Osteocyte (in vitro differentiated cells): ENCODE results near the gene MFN2. TPM values are rescaled to one million over a fixed set of nuclear protein-coding genes. Genes with fewer than 3 reads are reported as not detected.

Experiments used
- DNase-seq: peaks from one replicate; pipeline ENCODE4 v3.0.0; 2021; ENCODE audit warnings: mixed read lengths; ENCODE audit not compliant: unreplicated experiment; ENCODE audit errors: extremely low spot score
- H3K27ac Mint-ChIP-seq: one replicate; pipeline ENCODE4 v1.8.0; 2021; ENCODE audit warnings: mild to moderate bottlenecking, mixed read lengths; ENCODE audit not compliant: unreplicated experiment
- H3K27me3 Mint-ChIP-seq: one replicate; pipeline ENCODE4 v1.8.0; 2021; ENCODE audit warnings: mixed read lengths; ENCODE audit not compliant: unreplicated experiment
- H3K36me3 Mint-ChIP-seq: one replicate; pipeline ENCODE4 v1.8.0; 2021; ENCODE audit warnings: mixed read lengths; ENCODE audit not compliant: unreplicated experiment
- H3K4me1 Mint-ChIP-seq: one replicate; pipeline ENCODE4 v1.8.0; 2021; ENCODE audit warnings: mixed read lengths; ENCODE audit not compliant: unreplicated experiment
- H3K4me3 Mint-ChIP-seq: one replicate; pipeline ENCODE4 v1.8.0; 2021; ENCODE audit warnings: mild to moderate bottlenecking, moderate library complexity, mixed read lengths; ENCODE audit not compliant: unreplicated experiment
- H3K9me3 Mint-ChIP-seq: one replicate; pipeline ENCODE4 v1.8.0; 2021; ENCODE audit warnings: mixed read lengths; ENCODE audit not compliant: unreplicated experiment
- CTCF ChIP-seq: fragments of 200-600 bp; sonication (generic); IDR thresholded peaks from 2 replicates; pipeline ENCODE4 v1.5.0; 2021; ENCODE audit warnings: antibody characterized with exemption, mild to moderate bottlenecking, moderate library complexity
- total RNA-seq: library from RNA; stranded (reverse); gene quantifications from 2 replicates; pipeline ENCODE4 v1.2.1, GENCODE V29; 2021

Gene MFN2
- total RNA-seq, 1 donor from 2014 or later = 69.2 TPM

DNA sequence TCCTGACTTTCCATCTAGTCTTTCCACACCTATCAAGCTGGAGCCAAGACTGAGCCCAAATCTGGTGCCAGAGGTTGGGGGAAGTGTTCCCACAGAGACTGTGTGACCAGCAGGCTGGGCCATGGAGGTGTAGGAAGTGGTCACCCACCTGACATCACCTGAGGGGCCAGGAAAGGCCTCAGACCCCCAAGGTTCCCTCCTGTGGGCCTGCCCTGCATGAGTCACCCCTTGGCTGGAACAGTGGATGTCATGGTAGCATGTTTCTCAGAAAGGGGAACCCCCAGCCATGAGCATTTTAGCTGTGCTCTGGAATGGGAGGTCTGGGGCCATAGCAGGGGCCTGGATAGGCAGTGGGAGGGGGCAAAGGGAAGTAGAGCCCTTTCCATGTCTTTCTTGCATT, 77.1 kb downstream of the MFN2 start:
- H3K4me1 Mint-ChIP-seq = peaks cover 4% of the 10 kb centered on the region
- DNase-seq = no peak
- H3K36me3 Mint-ChIP-seq = no peaks in the 10 kb centered on the region
- H3K27me3 Mint-ChIP-seq = peaks cover 23% of the 10 kb centered on the region
- no peak overlapping the region for H3K27ac Mint-ChIP-seq
- H3K4me3 Mint-ChIP-seq = no peak overlapping the region
- no peak for TF ChIP-seq CTCF
- H3K9me3 Mint-ChIP-seq = no peaks in the 10 kb centered on the region

DNA sequence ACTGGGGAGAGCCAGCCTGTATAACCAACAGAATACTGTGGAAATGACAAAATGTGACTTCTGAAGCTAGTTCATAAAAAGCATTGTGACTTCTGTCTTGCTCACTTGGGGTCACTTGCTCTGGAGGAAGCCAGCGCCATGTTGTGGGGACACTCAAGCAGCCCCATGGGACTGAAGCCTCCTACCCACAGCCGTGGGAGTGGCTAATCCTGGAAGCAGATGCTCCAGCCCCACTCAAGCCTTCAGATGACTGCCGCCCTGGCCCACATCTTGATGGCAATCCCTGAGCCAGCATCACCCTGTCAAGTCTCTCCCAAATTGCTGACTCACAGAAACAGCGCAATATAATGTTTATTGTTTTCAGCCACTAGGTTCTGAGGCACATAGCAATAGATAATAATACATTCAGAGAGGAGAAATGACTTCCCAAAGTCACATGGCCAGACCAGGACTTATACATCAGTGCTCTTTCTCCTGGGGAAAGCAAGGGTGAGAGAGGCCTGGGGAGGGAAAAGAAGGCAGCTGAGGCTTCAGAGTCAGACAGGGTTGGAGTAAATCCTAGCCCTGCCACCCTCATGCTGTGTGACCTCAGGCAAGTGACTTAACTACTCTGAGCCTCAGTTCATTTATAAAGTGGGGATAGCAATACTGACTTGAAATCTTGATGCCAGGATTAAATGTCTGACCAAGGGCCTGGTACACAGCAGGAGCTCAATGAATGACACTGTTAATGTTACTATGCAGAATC, 77.9 kb downstream of the MFN2 start:
- TF ChIP-seq CTCF = no peak
- Mint-ChIP-seq H3K4me1 (peaks cover 2% of the 10 kb centered on the region), H3K36me3 (no peaks in the 10 kb centered on the region), H3K27ac (no peak overlapping the region), H3K27me3 (peaks cover 28% of the 10 kb centered on the region), H3K9me3 (no peaks in the 10 kb centered on the region), H3K4me3 (no peak overlapping the region)
- no peak for DNase-seq

GRCh38 chr1:12059226-12059625, 79.0 kb downstream of the MFN2 start:
- Mint-ChIP-seq H3K4me1 (peaks cover 7% of the 10 kb centered on the region), H3K9me3 (no peaks in the 10 kb centered on the region), H3K27me3 (peaks cover 37% of the 10 kb centered on the region), H3K36me3 (no peaks in the 10 kb centered on the region), H3K4me3 (no peak overlapping the region), H3K27ac (no peak overlapping the region)
- no peak for TF ChIP-seq CTCF
- DNase-seq = no peak

GRCh38 chr1:12059722-12060464, 79.6 kb downstream of the MFN2 start:
- H3K36me3 Mint-ChIP-seq = no peaks in the 10 kb centered on the region
- peaks cover 7% of the 10 kb centered on the region for H3K4me1 Mint-ChIP-seq
- H3K4me3 Mint-ChIP-seq = no peak overlapping the region
- peaks cover 43% of the 10 kb centered on the region for H3K27me3 Mint-ChIP-seq
- TF ChIP-seq CTCF = no peak
- no peaks in the 10 kb centered on the region for H3K9me3 Mint-ChIP-seq
- H3K27ac Mint-ChIP-seq = no peak overlapping the region
- DNase-seq = no peak

- H3K4me3 Mint-ChIP-seq = no peak overlapping the region
- no peaks in the 10 kb centered on the region for H3K9me3 Mint-ChIP-seq
- DNase-seq = no peak
- H3K4me1 Mint-ChIP-seq = peaks cover 7% of the 10 kb centered on the region
- no peak overlapping the region for H3K27ac Mint-ChIP-seq
- no peak for TF ChIP-seq CTCF
- peaks cover 46% of the 10 kb centered on the region for H3K27me3 Mint-ChIP-seq
- no peaks in the 10 kb centered on the region for H3K36me3 Mint-ChIP-seq
Observed at GRCh38 chr1:12060500-12060899, 80.3 kb downstream of the MFN2 start.
